Measurements from ENCODE around the gene NMRK1.

The NMRK1 gene

DNA sequence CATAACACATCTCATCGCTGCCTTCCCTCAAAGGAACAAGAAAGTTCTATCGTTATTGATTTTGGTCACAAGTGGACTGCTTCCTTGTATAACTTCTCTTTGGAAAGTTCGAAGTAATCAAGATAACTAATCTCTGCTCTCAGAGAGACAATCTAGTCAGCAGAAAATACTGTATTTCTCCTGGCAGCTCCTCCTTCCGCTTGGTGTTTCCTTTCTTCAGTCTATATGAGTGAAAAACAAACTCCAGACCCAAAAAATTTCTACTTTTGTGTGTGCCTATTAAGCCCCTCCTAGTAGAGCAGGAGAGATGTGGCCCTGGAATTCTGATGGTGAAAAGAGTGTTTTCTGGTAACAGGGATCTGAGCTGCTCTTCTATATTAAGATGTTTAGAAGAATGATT, 24.8 kb upstream of the NMRK1 start:
- TF ChIP-seq CTCF (IDR thresholded peaks at IDR 0.05; ENCODE audit: low read depth, low read length, missing control alignments), result no peak
- DNase-seq (ENCODE audit: low read depth), result no peak
- H3K4me3 ChIP-seq (ENCODE audit: low read depth, low read length), result no peak overlapping the region

DNA sequence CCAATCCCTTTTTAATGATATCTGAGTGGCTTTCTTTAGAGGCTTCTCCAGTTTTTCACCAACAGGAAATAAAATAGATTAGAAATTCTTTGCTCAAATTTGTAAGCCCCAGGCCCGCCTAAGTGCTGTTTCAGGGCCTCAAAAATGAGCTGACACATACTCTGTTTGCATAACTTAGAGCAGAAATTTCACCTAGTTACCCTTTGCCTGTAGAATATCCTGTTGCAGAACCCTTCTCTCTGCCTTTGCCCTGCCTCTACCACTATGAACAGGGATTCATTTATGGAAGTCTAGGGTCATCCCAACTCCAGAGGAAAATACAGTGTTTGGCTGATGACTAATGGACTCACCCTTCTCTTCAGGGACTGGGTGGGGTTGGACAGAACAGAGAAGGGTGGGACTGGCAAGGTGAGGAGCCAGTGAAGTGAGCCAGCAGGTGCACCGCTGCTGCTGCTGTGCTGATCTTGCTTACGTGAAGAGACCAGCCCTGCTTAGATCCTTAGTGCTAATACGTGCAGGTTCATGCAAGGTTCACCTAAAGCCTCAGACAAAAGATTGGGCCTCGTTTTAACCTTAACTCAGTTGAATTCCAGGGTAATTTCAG, 23.2 kb upstream of the NMRK1 start:
- DNase-seq (ENCODE audit: low read depth), result no peak
- no peak overlapping the region for H3K4me3 ChIP-seq (ENCODE audit: low read depth, low read length)
- TF ChIP-seq CTCF (IDR thresholded peaks at IDR 0.05; ENCODE audit: low read depth, low read length, missing control alignments), result no peak

GRCh38 chr9:75109210-75109839, 21.4 kb upstream of the NMRK1 start:
- no peak for DNase-seq (ENCODE audit: low read depth)
- TF ChIP-seq CTCF (IDR thresholded peaks at IDR 0.05; ENCODE audit: low read depth, low read length, missing control alignments), result no peak
- no peak overlapping the region for H3K4me3 ChIP-seq (ENCODE audit: low read depth, low read length)

DNA sequence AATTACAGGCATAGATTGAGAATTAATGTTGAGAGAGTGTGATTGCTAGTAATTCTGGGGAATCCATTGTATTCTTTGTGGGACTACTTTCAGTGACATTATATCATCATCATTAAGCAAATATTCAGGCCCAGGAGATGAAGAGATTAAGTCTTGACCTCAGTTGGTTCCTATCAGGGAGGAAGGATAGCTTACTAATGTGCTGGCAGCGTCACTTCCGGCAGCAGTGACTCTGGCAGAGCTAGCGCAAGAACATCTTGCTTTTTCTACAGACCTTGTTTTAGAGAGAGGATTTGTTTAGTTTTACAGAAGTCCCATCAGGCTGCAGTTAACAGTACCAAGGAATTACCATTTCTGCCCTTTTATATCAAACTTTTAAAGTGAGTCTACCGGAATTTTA, 20.6 kb upstream of the NMRK1 start:
- TF ChIP-seq CTCF (IDR thresholded peaks at IDR 0.05; ENCODE audit: low read depth, low read length, missing control alignments), result no peak
- DNase-seq (ENCODE audit: low read depth), result no peak
- H3K4me3 ChIP-seq (ENCODE audit: low read depth, low read length), result no peak overlapping the region

- DNase-seq (ENCODE audit: low read depth), result no peak
- H3K4me3 ChIP-seq (ENCODE audit: low read depth, low read length), result no peak overlapping the region
- TF ChIP-seq CTCF (IDR thresholded peaks at IDR 0.05; ENCODE audit: low read depth, low read length, missing control alignments), result no peak
Observed at GRCh38 chr9:75106857-75107256, 18.9 kb upstream of the NMRK1 start.

- no peak for DNase-seq (ENCODE audit: low read depth)
- H3K4me3 ChIP-seq (ENCODE audit: low read depth, low read length), result no peak overlapping the region
- TF ChIP-seq CTCF (IDR thresholded peaks at IDR 0.05; ENCODE audit: low read depth, low read length, missing control alignments), result no peak
Observed at GRCh38 chr9:75105841-75106240, 17.9 kb upstream of the NMRK1 start.

DNA sequence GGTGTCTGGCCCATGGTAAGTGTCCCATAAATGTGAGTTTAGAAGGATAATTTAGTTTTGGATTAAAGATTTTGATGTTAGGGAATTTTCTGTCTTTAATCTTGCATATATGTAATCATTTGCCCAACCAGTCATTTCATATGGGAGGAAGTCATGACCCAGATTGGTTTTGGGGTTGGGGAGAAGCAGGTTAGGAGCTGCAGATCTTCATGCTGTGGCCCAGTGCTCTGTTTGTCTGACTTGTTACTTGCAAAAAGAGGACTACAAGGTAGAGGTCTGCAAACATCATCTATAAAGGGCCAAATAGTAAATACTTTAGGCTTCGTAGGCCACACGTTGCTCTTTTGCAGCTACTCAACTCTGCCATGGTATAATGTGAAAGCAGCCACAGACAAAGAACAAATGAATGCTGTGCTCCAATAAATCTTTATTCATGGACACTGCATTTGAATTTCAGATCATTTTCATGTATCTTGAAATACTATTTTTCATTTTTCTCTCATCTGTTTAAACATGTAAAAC, 17.1 kb upstream of the NMRK1 start:
- TF ChIP-seq CTCF (IDR thresholded peaks at IDR 0.05; ENCODE audit: low read depth, low read length, missing control alignments), result no peak
- no peak for DNase-seq (ENCODE audit: low read depth)
- H3K4me3 ChIP-seq (ENCODE audit: low read depth, low read length), result no peak overlapping the region
